Hematopoietic multipotent progenitor cell treated with erythropoietin and hydrocortisone succinate and interleukin-3 and kit ligand, for 17 days (in vitro differentiated cells): ENCODE measurements around the gene ENTREP1.
"Not testable (repeated sequence)": the region's sequence is repeated elsewhere in the genome, so short reads cannot be mapped to it uniquely, and the experiment has no call there.

ENCODE experiments used
- DNase-seq: peaks from one replicate; pipeline ENCODE4 v3.0.0-alpha.2; 2015; ENCODE audit warnings: low spot score

ENTREP1 gene

DNA sequence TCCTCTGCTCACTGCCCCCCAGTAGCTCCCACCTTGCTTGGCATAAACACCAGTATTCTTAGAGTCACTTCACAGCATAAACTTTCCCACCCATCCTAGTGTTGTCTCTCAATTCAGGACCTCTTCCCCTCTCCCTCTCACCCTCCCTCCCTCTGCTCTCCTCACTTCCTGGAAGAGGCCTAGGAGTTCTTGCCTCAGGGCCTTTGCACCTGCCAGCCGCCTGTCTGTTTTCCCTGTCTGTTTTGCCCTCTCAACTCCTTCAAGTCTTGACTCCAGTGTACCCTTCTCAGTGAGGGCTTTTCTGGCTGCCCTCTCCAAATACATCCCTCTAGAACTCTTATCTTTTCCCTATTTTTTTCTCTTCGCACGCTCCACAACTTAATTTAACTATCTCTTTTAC lies 86.2 kb downstream of the ENTREP1 start:
- no peak for DNase-seq

DNA sequence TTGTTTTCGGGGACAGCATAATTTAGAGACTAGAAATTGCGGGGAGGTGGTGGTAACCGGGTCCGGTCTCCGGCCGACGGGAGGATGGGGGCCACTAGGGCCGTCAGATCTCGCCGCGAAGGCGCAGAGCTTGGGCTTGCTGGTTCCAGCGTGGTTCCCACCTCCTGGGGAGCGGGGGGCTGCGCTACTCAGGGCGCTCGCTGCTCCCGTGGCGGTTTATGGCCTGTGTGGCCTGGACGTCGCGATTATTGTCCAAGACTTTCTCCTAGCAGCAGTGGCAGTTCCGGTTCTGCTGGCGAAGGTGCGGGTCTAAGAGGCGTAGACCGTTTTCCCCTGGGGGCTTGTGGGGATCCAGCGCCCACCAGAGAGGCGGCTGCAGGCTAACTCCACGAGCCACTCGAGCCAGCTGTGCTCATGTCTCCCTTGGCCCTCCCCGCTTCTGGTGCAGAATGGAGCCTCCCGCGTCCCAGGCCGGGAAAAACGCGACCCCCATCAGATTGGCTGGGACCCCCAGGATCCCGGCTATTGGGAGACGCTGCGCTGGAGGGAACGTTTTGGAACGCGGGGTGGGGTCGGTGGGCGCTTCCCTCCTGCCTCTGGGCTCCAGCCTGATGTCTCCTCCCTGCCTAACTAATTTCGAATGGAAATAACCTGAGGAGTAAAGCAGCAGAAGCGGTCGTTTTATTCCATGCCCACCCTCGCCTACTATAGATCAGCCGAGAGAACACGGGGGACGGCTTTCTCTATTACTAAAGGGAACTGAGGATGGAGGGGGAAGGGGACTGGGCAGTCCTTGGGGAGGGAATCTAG lies 87.1 kb downstream of the ENTREP1 start:
- no peak for DNase-seq

DNA sequence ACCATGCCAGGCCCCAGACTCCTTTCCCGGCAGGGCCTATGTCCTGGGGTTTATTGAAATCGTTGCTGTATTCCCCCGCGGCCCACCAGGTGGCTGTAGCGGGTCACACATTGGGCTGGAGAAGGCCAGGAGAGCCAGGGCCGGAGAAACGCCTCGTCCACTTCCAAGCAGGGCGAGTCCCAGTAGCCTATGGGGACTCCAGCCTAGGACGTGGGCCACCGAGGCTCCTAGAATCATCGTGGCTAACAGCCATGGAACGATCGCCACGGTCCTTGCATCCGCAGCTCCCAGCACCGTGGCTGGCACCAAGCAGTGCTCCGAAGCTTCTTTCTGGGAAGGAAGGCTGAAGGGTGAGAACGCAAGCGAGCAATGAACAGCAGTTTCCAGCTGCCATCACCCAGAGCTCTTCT lies 87.7 kb downstream of the ENTREP1 start:
- no peak for DNase-seq

DNA sequence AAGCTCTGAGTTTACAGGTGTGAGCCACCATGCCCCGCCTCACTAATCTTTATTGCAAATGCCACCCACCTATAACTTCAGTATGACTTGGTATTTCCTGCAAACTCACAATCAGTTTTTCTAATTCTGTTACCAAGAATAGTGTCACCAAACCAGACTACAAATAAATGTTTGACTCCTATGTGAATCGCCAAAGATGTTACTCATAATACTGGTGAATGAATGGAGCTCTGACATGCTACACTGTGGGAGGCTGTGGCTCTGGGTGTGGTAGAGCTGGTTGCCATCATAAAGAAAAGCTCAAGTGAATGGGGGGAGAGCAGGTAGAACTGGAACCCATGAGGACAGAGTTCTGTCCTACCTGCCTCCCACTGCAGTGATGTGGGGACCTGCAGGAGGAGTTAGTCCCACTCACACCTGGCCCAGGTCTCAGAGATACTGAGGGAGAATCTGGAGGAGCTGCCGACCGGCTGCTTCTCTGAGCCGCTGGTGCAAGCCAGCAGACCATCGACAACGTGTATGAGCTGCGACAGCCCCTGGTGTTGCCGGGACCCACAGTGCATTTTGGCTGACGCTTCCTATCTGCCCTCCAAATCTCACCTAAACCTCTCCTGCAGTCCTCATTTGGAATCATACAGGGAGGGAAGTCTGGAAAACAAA lies 95.7 kb downstream of the ENTREP1 start:
- DNase-seq = no peak

DNA sequence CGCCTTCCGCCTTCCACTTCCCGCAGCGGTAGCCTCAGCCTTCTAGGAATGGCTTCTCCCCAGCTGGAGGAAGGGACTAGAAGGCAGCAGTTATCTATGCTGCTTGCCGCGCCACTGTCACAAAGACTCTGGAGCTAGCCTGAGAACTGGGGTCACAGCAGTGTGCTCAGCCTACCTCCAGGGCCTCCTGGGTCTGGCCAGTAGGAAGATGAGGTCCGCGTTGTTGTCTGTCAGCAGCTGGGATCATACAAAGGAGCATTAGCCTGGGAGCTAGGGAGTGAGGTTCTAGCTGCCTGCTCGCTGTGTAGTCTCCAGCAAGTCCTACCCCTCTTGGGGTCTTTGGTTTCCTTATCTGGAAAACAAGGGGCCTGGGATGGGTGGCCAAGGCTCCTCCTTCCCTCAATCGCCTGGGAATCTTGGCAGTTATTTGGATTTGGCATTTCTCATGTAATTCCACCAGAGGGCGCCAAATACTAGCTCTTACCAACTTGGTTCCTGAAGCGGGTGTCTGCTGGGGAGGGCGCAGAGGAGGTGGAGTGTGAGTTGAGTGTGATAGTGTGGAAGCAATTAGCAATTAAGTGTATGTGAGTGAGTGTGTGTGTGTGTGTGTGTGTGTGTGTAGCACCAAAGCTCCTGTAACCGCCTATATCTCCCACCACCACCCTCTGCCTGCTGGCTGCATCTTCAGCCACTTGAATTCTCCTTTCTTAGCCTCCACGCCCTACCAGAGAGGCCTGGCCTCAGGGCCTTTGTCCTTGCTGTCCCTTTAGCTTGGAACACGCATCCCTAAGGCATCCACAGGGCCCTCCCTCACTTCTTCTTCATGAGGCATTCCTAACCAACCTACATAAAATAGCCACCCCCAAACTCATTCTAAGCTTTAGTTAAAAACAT lies 97.1 kb downstream of the ENTREP1 start:
- peak; percentile 79 for DNase-seq

DNA sequence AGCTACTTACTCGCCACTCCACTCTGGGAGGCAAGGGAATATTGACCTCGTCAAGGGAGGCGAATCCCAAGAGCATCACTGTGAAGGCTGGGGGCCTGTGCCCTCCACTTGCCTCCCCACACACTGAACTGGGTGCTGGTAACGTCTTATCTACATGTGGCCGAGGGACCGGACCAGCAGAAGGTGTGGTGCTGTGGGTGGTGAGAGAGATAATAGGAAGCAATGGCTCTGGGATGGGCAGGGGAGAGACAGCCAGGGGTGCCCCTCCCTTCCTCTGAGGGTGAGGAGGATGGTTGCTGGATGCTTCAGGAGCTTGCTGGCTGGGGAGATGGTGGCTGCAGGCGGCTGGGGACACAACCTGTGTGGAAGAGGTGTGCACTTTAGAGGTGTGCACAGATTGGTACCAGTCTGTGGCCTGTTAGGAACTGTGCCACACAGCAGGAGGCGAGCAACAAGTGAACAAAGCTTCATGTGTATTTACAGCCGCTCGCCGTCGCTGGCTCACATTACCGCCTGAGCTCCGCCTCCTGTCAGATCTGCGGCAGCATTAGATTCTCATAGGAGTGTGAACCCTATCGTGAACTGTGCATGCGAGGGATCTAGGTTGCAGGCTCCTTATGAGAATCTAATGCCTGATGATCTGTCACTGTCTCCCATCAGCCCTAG lies 100.3 kb downstream of the ENTREP1 start:
- DNase-seq = peak; percentile 35

DNA sequence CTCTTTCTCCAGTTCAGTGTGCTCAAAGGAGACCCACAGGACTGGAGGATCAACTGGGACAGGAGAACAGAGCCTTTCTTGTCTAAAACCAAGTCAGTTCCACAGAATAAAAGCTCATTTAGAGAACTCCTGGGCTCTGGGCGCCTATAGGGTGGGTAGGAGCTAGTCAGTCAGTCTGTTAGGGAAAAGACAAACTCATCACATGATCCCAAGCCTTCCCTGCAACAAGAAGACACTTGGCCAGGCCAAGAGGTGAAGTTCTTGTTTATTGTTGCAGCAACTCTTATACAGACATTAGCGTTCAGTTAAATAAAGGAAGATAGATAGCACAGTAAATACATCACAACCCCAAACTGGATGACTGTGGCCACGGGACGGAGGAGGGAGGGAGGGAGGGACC lies 102.3 kb downstream of the ENTREP1 start:
- no peak for DNase-seq

DNA sequence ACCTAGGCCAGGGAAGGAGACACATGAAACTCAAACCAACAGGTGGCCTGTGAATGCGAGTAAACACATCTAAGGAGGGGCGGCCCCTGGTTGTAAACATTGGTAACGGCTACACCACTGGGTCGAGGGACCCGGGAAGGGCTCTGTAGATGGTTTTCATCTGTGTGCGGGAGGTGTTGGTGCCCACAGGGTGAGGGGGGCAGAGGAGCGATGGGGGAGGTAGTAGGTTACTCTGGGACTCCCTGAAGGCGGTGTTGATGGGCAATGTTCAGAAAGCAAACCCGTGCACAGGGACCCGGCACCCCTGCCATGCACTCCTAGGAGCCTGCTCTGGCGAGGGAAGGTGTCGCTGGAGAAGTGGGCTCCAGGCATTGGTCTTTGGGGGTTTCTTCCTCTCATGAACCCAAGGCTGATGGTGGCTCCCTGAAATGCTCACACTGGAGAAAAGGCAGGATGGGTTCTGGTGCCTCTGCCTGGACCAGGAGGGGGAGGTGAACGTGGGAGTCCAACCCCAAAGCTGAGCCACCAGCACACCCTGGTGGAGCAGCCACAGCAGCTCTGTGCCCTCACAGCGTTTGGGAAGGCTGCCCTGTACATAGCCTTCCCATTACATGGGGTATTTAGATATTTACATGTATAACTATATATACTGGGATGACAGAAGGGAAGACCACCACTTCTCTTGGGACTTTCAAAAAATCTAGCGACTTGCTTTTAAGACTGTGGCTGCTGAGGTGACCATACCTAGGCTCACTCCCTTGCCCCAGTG lies 103.2 kb downstream of the ENTREP1 start:
- DNase-seq = no peak

DNA sequence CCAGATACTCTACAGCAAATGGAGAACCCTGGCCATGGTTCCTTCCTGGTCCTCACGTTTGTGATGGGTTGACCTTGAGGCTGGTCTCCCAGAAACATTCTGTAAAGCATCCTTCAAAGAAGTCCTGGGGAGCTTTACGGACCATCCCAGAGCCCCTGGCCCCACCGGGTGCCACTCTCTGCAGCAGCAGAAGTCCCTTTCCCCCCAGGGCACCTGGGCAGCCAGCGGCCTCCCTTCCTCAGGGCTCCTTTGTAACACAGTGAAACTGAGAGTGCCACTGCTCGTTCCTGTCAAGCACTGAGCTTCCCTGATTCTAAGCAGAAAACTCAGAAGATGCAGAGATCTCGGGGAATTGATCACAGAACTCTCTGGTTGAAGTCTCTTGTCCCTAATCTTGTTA lies 104.3 kb downstream of the ENTREP1 start:
- no peak for DNase-seq

DNA sequence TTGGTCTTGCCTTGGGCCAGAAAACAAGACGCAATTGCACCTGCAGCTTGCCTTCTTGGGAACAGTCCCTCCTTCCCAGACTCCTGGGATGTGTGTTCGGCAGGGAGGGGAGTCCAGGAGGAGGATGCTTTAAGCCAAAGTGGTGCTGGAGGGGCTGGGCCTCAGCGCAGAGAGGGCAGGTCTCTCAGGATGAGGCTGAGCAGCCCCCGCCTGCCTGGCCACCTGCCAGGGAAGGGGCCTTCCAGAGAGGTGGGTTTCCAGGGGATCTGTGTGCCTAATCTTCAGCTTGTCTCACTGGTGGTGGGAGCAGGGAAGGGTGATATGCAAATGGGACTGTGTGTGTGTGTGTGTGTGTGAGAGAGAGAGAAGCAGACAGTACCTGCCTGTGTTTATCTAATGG lies 105.2 kb downstream of the ENTREP1 start:
- DNase-seq = no peak

DNA sequence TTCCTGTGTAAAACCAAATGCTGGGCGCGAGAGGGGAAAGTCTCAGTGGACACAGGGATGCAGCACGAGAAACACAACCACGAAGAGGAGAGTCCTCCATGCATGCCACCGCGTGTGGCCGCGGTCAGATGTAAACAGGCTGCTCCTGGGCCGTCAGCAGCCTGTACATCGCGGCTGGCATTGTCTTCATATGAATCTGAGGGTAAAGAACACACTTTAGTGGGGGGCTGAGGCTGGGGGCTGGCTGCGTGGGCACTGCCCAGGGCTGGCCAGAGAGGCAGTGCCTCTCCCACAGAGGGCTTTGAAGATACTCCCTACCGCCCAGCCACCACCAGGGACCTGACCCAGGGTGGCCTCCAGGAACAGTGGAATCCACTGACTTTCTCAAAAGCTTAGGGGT lies 106.2 kb downstream of the ENTREP1 start:
- DNase-seq = no peak

DNA sequence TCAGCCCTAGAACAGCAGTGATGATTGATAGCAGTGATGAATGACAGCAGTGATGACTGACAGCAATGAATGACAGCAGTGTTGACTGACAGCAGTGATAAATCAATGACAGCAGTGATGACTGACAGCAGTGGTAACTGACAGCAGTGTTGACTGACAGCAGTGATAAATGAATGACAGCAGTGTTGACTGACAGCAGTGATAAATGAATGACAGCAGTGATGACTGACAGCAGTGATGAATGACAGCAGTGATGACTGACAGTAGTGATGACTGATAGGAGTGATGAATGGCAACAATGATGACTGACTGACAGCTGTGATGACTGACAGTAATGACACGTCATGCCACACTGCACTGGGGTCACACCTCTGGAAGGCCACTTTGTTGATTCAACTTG lies 106.8 kb downstream of the ENTREP1 start:
- DNase-seq = no peak

DNA sequence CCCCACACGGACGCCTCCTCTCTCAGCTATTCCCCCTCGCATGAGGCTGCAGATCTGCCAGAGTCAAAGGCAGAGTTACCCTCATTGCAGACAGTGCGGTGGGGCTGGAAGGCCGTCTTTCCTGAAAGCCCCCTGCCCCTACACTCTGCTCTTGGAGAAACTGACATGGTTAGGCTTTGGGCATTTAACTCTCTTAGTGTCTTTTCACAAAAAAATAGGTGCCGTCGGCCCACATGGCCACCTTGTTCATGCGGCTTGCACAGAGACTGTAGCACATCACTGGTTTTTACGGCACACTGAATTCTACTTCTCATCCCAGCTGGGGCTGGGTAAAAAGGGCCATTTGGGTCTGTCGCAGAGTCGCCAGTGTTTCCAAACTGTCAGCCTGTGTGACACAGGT lies 107.6 kb downstream of the ENTREP1 start:
- DNase-seq = no peak

DNA sequence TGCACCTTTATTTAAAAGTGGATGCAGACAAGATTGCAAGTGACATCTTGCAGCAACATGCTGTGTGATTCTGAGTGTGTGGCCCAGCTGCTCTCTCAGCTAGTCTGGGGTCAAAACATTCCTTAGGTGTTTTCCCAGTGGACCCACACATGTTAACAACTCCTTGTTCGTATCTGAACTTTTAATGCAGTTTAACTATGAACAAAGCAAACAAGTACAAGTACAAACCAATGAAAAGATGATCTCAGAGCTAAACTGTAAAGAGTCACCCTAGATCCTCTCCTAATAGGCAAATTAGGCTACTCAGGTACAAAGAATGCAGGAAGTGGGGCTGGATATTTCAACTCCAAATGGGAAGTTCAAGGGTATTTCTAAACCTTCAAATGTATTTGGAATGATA lies 108.4 kb downstream of the ENTREP1 start:
- DNase-seq = no peak

DNA sequence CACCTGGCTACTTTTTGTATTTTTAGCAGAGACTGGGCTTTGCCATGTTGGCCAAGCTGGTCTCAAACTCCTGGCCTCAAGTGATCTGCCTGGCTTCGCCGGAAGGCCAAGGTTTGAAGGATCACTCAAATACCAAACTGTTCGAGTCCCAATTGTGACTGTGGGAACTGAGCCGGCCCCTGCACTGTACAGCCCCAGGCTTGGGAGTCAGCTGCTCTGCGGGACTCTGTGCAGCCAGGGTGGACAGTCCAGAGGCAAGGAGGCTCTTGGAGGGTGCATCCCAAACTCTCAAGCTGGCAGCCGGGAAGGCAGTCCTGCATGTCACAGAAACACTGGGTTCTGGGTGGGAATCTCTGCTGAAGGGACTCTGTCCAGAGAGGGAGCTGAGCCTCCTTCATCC lies 109.0 kb downstream of the ENTREP1 start:
- no peak for DNase-seq

DNA sequence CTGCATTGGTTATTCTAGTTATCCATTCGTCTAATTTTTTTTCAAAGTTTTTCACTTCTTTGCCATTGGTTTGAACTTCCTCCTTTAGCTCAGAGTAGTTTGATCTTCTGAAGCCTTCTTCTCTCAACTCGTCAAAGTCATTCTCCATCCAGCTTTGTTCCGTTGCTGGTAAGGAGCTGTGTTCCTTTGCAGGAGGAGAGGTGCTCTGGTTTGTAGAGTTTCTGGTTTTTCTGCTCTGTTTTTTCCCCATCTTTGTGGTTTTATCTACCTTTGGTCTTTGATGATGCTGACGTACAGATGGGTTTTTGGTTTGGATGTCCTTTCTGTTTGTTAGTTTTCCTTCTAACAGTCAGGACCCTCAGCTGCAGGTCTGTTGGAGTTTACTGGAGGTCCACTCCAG lies 114.6 kb downstream of the ENTREP1 start:
- DNase-seq = not testable (repeated sequence)

DNA sequence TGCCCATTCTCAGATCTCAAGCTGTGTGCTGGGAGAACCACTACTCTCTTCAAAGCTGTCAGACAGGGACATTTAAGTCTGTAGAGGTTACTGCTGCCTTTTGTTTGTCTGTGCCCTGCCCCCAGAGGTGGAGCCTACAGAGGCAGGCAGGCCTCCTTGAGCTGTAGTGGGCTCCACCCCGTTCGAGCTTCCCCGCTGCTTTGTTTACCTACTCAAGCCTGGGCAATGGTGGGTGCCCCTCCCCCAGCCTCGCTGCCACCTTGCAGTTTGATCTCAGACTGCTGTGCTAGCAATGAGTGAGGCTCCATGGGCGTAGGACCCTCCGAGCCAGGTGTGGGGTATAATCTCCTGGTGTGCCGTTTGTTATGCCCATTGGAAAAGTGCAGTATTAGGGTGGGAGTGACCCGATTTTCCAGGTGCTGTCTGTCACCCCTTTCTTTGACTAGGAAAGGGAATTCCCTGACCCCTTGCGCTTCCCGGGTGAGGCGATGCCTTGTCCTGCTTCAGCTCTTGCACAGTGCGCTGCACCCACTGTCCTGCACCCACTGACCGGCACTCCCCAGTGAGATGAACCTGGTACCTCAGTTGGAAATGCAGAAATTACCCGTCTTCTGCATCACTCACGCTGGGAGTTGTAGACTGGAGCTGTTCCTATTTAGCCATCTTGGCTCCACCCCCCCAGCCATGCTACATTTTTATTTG lies 115.4 kb downstream of the ENTREP1 start:
- not testable (repeated sequence) for DNase-seq
